GM18861 (cell line): ENCODE data around the gene SUGCT.
"Not testable (repeated sequence)": the region's sequence is repeated elsewhere in the genome, so short reads cannot be mapped to it uniquely, and the experiment has no call there.

Source experiments
- ATAC-seq: cut with Tn5 transposase; IDR thresholded peaks from one replicate; pipeline ENCODE4 v1.9.1; 2021; ENCODE audit not compliant: unreplicated experiment

Gene SUGCT

GRCh38 chr7:40393660-40394059, 258.9 kb downstream of the SUGCT start:
- ATAC-seq, result no peak

GRCh38 chr7:40394400-40394799, 259.6 kb downstream of the SUGCT start:
- no peak for ATAC-seq

- no peak for ATAC-seq
Measured at GRCh38 chr7:40400525-40400924, 265.7 kb downstream of the SUGCT start.

- no peak for ATAC-seq
Measured at GRCh38 chr7:40401406-40401805, 266.6 kb downstream of the SUGCT start.

GRCh38 chr7:40402661-40403060, 267.9 kb downstream of the SUGCT start:
- ATAC-seq, result no peak

- ATAC-seq, result no peak
Measured at GRCh38 chr7:40403703-40404476, 269.1 kb downstream of the SUGCT start.

GRCh38 chr7:40405991-40406390, 271.2 kb downstream of the SUGCT start:
- ATAC-seq, result no peak

- no peak for ATAC-seq
Measured at GRCh38 chr7:40412323-40412722, 277.5 kb downstream of the SUGCT start.

- ATAC-seq, result not testable (repeated sequence)
Measured at GRCh38 chr7:40414704-40415103, 279.9 kb downstream of the SUGCT start.

- ATAC-seq, result no peak
Measured at GRCh38 chr7:40418448-40418847, 283.6 kb downstream of the SUGCT start.

- ATAC-seq, result no peak
Measured at GRCh38 chr7:40418983-40419382, 284.2 kb downstream of the SUGCT start.

GRCh38 chr7:40419806-40420205, 285.0 kb downstream of the SUGCT start:
- no peak for ATAC-seq

GRCh38 chr7:40421433-40421832, 286.6 kb downstream of the SUGCT start:
- no peak for ATAC-seq

GRCh38 chr7:40425696-40426095, 290.9 kb downstream of the SUGCT start:
- ATAC-seq, result no peak

- ATAC-seq, result no peak
Measured at GRCh38 chr7:40428421-40428820, 293.6 kb downstream of the SUGCT start.

GRCh38 chr7:40429826-40430225, 295.0 kb downstream of the SUGCT start:
- ATAC-seq, result no peak

- no peak for ATAC-seq
Measured at GRCh38 chr7:40432046-40432445, 297.2 kb downstream of the SUGCT start.

GRCh38 chr7:40436710-40437109, 301.9 kb downstream of the SUGCT start:
- no peak for ATAC-seq

- no peak for ATAC-seq
Measured at GRCh38 chr7:40437498-40437897, 302.7 kb downstream of the SUGCT start.

- ATAC-seq, result no peak
Measured at GRCh38 chr7:40437936-40438634, 303.3 kb downstream of the SUGCT start.

- ATAC-seq, result no peak
Measured at GRCh38 chr7:40439686-40440085, 304.9 kb downstream of the SUGCT start.

- ATAC-seq, result no peak
Measured at GRCh38 chr7:40447345-40447744, 312.5 kb downstream of the SUGCT start.
